SK-N-MC (cell line): ENCODE results near the gene SPATA2L.

ENCODE experiments used
- EZH2 ChIP-seq: fragments of 200-600 bp; sonication (generic); IDR thresholded peaks from one replicate; pipeline ENCODE4 v1.6.1; 2017; ENCODE audit warnings: antibody characterized with exemption
- FOXP2 ChIP-seq: optimal IDR thresholded peaks from 2 replicates; pipeline ENCODE3; 2011; ENCODE audit warnings: mild to moderate bottlenecking, moderate library complexity; ENCODE audit not compliant: insufficient read depth; ENCODE audit errors: extremely low read length, control extremely low read depth
- POLR2AphosphoS5 ChIP-seq: IDR thresholded peaks from 2 replicates; pipeline ENCODE4 v1.6.1; 2012; ENCODE audit warnings: mild to moderate bottlenecking, low read depth, low read length, borderline replicate concordance

DNA sequence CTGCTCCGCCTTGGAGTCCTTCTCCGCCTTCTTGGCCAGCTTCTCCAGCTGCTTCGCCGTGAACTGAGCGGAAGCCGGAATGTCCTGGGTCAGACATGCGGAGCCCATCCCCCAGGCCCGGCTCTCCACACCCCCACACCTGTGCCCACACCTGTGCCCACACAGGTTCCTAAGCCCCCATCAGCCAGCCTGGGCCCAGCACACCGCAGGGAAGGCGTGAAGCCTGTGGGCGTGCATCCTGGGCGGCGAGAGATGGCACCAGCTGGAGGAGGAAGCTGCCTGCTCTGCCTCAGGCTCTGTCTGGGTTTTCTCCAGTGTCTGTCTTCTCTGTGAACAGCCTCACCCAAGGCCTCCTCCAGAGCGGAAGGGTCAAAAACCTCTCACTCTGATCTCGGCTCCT is 49.9 kb downstream of the SPATA2L start:
- TF ChIP-seq EZH2 (no peak), POLR2AphosphoS5 (no peak), FOXP2 (no peak)
